UCSD-AML1 (cell line): ENCODE measurements around the gene CARD11.
A peak's percentile ranks its signal among the peaks of the same experiment; 100 is the strongest.

ENCODE experiments used
- DNase-seq: peaks from one replicate; lab custom pipeline; 2025; ENCODE audit not compliant: unreplicated experiment; lab: John Stamatoyannopoulos, UW

Gene CARD11

GRCh38 chr7:2880874-2881533, 162.7 kb downstream of the CARD11 start:
- DNase-seq, result no peak

GRCh38 chr7:2880051-2880450, 163.6 kb downstream of the CARD11 start:
- DNase-seq, result no peak

GRCh38 chr7:2879354-2879753, 164.3 kb downstream of the CARD11 start:
- no peak for DNase-seq

GRCh38 chr7:2878306-2878705, 165.4 kb downstream of the CARD11 start:
- DNase-seq, result no peak

GRCh38 chr7:2876031-2876731, 167.5 kb downstream of the CARD11 start:
- DNase-seq, result no peak

- no peak for DNase-seq
These were observed 169.7 kb downstream of the CARD11 start for GRCh38 chr7:2873686-2874551.

- no peak for DNase-seq
These were observed 170.5 kb downstream of the CARD11 start for GRCh38 chr7:2873146-2873545.

GRCh38 chr7:2872296-2872874, 171.3 kb downstream of the CARD11 start:
- no peak for DNase-seq

- DNase-seq, result peak; percentile 66
These were observed 173.2 kb downstream of the CARD11 start for GRCh38 chr7:2870471-2870931.

GRCh38 chr7:2869981-2870380, 173.7 kb downstream of the CARD11 start:
- no peak for DNase-seq

GRCh38 chr7:2866601-2867000, 177.1 kb downstream of the CARD11 start:
- DNase-seq, result no peak

GRCh38 chr7:2864999-2865670, 178.5 kb downstream of the CARD11 start:
- DNase-seq, result peak; percentile 28

GRCh38 chr7:2864204-2864985, 179.3 kb downstream of the CARD11 start:
- DNase-seq, result no peak

- DNase-seq, result peak; percentile 67
These were observed 180.1 kb downstream of the CARD11 start for GRCh38 chr7:2863461-2864066.

GRCh38 chr7:2862831-2863361, 180.8 kb downstream of the CARD11 start:
- peak; percentile 47 for DNase-seq

GRCh38 chr7:2861509-2861908, 182.2 kb downstream of the CARD11 start:
- DNase-seq, result no peak

- no peak for DNase-seq
These were observed 183.0 kb downstream of the CARD11 start for GRCh38 chr7:2860627-2861133.

GRCh38 chr7:2859952-2860351, 183.7 kb downstream of the CARD11 start:
- DNase-seq, result no peak

GRCh38 chr7:2858621-2859020, 185.0 kb downstream of the CARD11 start:
- DNase-seq, result no peak
